GM19238 (cell line): ENCODE measurements around the gene FKBP2.

ENCODE experiments used
- DNase-seq: peaks from one replicate; pipeline ENCODE4 v3.0.0; 2011; ENCODE audit warnings: low spot score; ENCODE audit not compliant: insufficient read length

FKBP2 gene

GRCh38 chr11:64284048-64284961 is 43.4 kb downstream of the FKBP2 start, which contains the start of gene BAD:
BAD (minus strand) TSS chr11:64284665; CDS start chr11:64284368, 297 bp downstream.
- DNase-seq: peak; percentile 100

DNA sequence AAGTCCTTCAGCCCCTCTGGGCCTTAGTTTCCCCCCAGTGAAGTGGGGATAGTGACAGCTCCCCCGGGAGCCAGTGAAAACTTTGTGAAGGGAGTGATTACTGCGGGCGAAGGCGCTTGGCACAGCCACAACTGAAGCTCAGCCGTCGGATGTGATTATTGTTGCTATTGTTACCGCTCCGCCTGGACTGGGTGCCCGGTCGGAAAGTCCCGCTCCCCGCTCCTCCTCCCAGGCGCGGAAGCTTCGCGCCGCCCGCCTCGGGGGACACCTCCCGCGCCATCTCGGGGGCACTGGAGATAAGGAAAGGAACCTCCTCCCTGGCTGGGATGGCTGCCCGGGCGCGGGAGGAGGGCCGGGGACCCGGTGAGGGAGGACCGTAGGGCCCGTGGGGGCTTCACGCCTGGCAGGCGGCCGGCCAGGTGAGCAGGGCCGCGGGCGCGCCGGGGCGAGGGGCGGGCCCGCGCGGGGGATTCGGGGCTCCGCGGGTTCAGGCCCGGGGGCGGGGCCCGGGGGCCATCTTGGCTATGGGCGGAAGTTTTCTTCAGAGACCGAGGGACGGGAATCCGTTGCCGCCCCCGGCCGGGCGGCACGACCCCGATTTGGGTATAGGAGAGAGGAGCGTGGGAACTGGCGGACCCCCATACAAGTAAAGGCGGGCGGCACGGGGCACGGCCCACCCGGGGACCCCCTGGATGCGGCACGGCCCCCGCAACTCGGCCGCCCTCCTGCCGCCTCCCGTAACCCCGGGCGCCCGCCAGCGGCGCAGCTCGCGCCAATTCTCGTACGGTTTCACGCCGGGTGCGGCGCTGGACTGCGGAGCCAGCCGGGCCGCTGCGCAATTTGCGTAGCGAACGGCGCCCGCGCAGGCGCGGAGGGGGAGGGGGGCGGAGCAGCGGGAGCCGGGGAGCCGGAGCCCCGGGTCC is 44.3 kb downstream of the FKBP2 start, which contains the start of gene GPR137:
GPR137 (plus strand) TSS at position 887 of the 923 bp plus-strand sequence. CDS start 677 bp downstream, outside the sequence.
- peak; percentile 98 for DNase-seq

DNA sequence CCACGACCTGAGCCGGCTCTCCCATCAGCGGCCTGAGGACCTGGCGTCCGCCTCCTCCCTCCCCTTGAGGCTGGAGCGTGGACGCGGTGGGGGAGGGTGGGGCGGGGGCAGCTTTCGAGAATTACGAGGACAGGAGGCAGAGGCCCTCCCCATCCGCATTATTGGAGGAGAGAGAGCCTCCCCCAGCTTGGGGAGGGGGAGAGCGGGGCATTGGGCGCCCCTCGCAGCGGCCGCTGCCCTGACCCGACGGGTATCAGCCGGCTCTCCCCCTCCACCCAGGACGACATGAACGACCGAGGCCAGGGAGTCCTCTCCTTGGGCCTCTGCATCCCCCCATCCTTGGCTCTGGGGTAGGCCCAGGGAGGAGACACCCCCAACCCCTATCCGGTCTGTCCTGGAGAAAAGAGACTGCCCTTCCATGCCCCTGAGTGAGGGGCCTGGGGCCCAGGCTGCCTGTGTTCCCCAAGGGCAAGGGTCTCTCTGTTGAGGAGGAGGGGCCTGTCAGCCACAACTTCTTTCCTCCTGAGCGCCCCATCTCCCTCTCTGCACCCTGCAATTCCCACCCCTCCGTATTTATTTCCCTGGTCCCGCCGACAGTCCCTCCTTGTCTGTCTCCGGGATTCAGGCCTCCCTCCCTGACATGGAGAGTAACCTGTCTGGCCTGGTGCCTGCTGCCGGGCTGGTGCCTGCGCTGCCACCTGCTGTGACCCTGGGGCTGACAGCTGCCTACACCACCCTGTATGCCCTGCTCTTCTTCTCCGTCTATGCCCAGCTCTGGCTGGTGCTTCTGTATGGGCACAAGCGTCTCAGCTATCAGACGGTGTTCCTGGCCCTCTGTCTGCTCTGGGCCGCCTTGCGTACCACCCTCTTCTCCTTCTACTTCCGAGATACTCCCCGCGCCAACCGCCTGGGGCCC is 45.2 kb downstream of the FKBP2 start:
- DNase-seq: no peak

GRCh38 chr11:64286801-64287159 is 45.9 kb downstream of the FKBP2 start:
- no peak for DNase-seq

DNA sequence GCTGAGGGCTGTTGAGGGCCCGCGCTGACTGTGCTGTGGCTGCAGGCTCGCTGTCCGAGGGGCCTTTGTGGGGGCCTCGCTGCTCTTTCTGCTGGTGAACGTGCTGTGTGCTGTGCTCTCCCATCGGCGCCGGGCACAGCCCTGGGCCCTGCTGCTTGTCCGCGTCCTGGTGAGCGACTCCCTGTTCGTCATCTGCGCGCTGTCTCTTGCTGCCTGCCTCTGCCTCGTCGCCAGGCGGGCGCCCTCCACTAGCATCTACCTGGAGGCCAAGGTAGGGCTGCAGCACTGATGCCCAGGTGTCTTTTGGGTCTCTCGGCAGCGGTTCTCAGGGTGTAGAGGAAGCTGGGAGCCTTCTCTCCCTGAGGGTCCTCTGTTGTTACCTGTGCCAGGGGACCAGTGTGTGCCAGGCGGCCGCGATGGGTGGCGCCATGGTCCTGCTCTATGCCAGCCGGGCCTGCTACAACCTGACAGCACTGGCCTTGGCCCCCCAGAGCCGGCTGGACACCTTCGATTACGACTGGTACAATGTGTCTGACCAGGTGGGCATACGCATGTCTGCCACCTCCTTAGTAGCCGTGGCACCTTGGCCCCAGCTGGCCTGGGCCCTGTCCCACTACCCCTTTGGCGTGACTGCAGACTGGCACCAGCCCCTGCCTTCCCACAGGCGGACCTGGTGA is 46.9 kb downstream of the FKBP2 start:
- DNase-seq: no peak

GRCh38 chr11:64288353-64288750 is 47.5 kb downstream of the FKBP2 start:
- no peak for DNase-seq

DNA sequence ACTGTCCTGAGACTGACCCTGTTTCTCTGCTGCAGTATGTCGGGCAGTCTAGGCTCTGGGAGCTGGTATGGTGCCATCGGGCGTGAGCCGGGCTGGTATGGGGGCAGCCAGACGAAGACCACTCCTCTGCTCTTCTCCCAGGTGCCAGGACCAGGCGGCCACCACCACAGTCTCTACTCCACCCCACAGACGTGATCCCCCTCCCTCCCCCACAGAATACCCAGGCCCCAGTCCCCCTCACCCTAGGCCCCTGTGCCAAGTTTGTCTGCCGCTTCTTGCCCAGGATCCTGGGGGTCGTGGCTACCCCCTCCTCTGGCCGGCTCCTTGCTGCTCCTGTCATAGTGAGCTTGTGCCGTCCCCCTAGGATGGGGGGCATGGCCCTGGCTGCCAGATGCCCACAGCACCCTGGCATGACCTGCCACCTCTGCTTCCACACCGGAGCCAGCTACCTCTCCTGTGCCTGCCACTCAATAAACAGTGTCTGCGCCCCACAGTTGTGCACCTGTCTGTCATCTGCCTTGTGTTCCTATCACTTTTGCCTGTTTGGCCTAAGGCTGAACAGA is 48.2 kb downstream of the FKBP2 start:
- DNase-seq: no peak

GRCh38 chr11:64290352-64291261 is 49.7 kb downstream of the FKBP2 start:
- DNase-seq: no peak

GRCh38 chr11:64291262-64291751 is 50.4 kb downstream of the FKBP2 start, which contains the start of gene KCNK4:
KCNK4 (plus strand) TSS chr11:64291302; CDS start chr11:64293019, 1,717 bp downstream.
- DNase-seq: no peak

GRCh38 chr11:64291752-64292459 is 51.0 kb downstream of the FKBP2 start:
- DNase-seq: no peak

DNA sequence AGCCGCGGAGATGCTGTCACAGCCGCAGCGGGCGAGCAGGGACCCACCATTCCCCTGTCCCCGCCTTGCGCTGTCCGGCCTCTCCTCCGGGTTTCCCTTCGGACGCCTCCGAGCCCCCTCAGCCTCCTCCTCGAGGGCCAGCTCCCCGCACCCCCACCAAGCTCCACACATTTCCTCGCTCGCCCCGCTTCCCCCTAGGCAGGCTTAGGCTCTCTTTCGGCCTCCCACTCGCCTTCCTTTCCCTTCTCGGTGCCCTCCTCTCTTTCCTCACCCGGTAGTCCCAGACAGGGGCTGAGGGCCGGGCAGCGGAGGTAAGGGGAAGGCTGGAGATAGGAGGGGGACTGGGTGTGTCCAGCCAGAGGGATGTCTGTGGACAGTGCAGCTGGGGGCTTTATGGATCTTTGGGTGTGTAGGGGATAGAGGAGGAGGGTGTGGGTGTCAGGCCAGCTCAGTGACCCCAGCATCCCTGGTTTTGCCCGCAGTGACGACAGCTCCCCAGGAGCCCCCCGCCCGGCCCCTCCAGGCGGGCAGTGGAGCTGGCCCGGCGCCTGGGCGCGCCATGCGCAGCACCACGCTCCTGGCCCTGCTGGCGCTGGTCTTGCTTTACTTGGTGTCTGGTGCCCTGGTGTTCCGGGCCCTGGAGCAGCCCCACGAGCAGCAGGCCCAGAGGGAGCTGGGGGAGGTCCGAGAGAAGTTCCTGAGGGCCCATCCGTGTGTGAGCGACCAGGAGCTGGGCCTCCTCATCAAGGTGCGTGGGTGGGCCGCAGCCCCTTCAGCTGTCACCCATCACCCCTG is 51.8 kb downstream of the FKBP2 start:
- DNase-seq: no peak
